ENCODE measurements around the gene CIROP. TPM values are rescaled to one million over a fixed set of nuclear protein-coding genes. Genes with fewer than 3 reads are reported as not detected.
A peak's percentile ranks its signal among the peaks of the same experiment; 100 is the strongest.

CIROP gene
- total RNA-seq, 1 donor from 2014 or later, result not detected

DNA sequence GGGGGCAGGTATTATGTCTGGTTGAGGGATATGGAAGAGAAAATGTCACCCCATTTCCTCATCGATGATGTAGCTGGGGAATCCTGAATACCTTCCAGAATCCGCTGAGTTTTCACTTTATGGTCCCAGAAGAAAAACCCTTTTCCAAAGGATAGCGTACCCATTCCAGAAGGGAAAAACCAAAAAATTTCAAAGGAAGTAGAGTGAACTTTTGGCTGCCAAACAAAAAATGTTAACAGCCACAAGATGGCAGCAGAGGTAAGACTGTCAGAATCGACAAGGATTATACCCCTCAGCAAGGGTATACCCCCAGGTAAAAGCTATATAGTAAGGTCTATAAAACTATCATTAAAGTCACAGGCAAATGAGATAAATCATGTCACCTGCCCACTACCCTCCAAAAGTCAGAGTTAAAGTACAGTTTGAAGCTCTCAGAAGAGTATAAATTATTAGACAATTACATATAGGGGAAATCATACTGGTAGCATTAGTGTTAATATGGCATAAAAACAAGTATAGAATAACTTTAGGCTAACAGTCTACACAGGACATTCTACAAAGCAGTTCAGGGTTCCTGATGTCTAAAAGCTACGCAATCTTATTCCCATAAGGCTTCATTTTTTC is 27.9 kb downstream of the CIROP start:
- no peak for ATAC-seq (ENCODE audit: poor library complexity)
- intact Hi-C loops (cut with DNase I), result no loop called here
- DNase-seq, result no peak

DNA sequence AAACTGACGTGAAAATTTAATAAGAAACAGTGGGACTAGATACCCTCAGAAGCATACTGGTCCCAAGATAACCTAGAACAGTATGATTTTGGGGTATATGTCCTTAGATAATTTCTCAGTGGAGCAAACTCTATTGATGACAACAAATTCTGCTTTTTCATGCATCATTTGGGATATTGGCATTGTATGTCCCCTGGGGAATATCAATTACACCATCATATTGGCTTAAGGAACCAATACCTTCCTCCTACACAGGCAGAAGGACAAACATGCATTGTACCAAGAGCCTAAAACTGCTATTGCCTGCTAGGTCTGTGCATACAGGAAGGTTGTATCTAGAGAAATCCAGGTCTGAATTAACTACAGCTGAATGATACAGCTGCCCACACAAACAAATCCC is 29.9 kb downstream of the CIROP start:
- intact Hi-C loops (cut with DNase I), result no loop called here
- no peak for DNase-seq

DNA sequence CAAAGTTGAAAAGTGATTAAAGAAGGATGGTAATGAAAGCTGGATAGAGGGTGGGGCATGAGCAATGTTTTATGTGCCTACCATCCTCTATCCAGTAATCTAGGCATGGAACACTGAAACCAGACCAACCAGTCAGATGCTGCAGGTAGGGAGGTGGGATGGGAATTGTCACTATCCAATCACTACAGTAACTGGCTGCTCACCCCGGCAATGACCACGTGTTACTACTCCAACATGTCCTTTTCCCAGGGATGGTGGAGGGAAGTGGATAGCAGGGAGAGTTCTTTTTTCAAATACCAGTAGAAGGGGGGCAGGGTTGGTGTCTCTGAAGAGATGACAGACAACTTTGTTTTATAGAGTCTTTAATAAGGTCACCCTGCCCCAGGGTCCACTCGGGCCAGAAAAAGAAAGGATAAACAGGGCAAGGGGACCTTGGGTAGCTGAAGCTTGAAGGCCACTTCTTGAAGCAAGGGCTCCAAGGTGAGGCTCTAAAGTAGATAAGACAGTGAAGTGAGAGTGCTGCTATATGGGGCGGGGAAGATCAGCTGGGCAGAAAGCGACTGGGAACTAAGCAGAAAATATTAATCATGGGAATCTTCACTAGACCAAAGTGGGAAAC is 32.8 kb downstream of the CIROP start:
- ATAC-seq (ENCODE audit: poor library complexity) (peak; percentile 24), DNase-seq (no peak)
- intact Hi-C loops (cut with DNase I), result no loop called here

More for the DNA sequence above, 29.9 kb downstream of the CIROP start:
- ATAC-seq (ENCODE audit: poor library complexity), result no peak

DNA sequence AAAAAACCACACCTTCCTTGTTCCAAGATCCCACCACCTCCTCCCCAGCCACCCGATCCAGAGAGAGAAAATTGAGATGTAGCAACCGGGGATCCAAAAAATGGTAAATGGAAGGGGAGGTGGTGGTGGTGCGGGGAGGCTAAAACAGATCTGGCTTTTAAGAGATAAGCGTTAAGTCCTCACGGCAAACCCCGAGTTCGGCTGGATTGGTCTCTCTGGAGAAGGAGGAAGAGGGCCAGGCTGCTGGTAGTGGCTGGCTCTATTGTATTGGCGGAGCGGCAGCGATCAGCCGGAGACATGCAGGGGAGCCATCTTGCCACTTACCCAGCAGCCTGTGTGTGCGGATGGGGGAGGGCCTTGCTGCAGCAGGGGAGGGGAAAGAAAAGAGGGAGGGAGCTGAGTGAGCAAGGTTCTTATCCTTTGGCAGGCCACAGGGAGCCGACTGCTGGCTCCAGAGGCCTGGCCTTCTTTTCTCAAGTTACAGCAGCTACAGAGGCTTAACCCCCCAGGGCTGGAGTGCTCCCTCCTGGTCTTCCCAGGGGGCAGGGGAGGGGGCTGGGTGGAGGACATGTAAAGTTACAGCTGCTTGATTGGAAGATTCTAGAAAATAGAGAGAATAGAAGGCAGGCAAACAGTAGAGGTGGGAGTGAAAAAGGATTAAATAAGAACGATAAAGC is 33.4 kb downstream of the CIROP start:
- intact Hi-C loops (cut with DNase I), result no loop called here
- peak; percentile 89 for DNase-seq
- ATAC-seq (ENCODE audit: poor library complexity), result peak; percentile 93

DNA sequence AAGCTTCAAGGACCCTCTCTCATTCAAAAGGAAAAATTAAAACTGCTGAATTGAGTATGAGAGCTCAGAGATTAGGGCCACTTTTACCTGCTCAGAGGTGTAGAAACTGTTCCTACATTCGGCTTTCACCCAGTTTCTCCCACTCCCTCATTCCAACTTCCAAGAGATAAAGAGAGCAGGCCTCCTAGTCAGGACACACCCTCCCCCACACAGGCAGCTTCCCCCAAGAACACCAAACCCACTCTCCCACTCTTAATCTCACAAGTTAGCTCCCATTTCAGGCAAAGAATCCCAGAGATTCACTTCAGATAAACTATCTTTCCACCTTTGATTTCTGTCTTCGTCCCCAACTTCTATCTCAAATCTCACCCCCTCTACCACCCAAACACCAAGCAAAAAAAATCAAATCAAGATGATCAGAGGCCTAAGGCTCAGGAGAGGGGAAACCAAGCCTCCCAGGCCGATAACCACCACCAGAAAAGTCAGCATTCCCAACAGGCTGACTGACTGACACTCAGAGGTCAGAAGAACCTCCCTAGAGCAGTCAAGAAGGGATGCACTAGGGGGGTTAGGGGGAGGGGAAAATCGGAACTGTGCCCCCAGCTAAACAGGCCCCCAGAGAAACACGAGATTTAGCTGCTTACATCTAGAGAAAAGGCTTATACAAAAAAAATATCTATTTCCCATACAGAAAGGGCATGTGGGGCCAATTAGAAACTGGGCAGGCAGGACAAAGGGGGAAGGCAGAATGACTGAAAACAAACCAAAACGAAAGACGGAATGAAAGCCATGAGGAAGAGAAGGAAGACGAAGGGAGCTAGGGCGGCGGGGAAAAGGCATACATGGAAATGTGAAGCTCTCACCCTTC is 34.3 kb downstream of the CIROP start:
- no peak for DNase-seq

DNA sequence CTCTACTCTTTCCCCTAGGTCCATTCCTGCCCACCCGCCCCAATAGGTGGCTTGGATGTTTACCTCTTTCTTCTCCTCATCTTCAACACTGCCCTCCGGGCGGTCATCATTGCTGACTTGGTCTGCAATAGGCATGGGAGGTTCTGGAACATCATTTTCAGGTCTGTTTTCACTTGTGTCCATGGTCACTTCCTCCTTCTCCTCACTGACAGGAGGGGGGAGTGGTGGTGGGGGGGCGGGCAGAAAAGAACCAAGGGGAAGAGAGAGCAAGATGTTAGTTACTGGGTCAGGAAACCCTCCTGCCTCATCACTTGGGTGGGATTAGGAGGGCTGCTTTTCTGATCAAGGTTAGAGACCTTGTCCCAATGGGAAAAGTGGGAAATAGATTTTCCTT is 35.4 kb downstream of the CIROP start:
- ATAC-seq (ENCODE audit: poor library complexity), result no peak
- intact Hi-C loops (cut with DNase I), result loop anchor here (5.0 kb wide), 1 partner anchor 38 kb away; no protein-coding TSS in a partner anchor

More for the DNA sequence above, 34.3 kb downstream of the CIROP start:
- intact Hi-C loops (cut with DNase I), result no loop called here
- ATAC-seq (ENCODE audit: poor library complexity), result no peak

DNA sequence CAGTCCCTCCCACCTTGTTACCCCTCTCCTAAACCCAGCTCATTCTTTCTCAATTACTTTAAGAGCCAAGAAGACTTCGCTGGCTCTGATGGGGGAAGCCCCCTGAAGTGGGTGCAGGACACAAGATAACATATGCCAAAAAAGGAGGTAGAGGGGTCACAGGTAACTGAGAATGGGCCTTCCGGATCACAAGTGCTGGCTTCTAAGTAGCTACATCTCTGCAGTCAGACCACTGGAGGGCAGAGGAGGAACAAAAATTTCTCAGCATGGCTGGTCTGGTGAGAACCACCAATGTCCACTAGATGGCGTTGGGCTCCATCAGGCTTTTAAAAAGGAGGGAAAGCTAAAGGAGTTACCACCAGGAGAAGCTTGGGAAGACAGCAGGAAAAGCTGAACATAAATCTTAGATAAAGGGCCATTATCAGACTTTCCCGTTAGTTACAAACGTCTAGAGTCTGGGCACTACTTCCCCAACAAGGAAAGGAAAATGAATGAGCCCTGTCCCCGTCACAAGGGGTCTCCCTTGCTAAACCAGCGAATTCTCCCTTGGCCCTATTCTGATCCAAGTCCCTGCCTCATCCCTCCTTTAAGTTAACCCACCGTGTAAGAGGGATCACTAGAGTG is 35.9 kb downstream of the CIROP start:
- intact Hi-C loops (cut with DNase I), result loop anchor here (5.0 kb wide), 1 partner anchor 38 kb away; no protein-coding TSS in a partner anchor
- peak; percentile 69 for DNase-seq
- peak; percentile 73 for ATAC-seq (ENCODE audit: poor library complexity)

More for the DNA sequence above, 35.4 kb downstream of the CIROP start:
- no peak for DNase-seq

DNA sequence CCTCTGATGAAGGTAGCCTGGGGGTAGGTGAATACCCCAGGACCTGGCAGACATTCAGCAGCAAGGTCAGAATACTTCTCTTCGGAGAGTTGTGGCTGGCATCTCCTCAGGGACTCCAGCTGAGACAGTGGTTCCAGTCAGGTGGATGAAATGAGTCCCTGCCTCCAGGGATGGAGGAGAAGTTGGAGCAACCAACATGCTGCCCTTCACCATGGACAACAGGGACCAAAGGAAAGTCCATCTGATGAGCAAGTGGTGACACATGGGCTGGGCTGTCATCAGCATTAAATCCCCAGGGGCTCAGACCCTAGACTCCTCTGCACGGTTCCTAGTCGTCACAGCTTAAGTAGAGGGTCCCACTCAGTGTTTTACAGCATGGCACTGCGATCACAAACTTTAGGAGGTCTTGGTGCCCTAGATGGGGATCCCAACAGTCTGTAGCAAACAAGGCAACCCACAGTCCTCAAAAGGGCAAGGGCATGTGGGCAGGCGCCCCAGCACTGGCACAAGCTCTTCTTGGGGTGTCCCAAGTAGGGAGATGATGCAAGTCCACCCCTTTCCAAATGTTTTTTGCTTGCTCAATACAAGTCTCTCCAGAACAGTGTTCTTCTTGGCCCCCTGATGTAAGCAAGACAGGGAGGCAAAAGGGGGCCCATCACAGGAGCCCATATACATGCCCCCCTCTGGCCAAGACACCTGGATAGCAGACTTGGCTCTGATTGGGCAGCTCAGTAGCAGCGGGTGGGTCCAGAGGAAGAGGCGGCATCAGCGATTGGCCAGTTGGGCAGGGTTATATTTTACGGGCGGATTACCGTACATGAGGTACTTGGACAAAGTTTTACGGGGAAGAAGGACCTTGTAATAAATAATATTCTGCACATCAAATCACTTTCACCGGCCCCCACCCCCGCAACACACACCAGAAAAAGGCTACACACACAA is 36.7 kb downstream of the CIROP start:
- no peak for DNase-seq
- intact Hi-C loops (cut with DNase I), result loop anchor here (5.0 kb wide), 1 partner anchor 39 kb away; no protein-coding TSS in a partner anchor
- no peak for ATAC-seq (ENCODE audit: poor library complexity)

DNA sequence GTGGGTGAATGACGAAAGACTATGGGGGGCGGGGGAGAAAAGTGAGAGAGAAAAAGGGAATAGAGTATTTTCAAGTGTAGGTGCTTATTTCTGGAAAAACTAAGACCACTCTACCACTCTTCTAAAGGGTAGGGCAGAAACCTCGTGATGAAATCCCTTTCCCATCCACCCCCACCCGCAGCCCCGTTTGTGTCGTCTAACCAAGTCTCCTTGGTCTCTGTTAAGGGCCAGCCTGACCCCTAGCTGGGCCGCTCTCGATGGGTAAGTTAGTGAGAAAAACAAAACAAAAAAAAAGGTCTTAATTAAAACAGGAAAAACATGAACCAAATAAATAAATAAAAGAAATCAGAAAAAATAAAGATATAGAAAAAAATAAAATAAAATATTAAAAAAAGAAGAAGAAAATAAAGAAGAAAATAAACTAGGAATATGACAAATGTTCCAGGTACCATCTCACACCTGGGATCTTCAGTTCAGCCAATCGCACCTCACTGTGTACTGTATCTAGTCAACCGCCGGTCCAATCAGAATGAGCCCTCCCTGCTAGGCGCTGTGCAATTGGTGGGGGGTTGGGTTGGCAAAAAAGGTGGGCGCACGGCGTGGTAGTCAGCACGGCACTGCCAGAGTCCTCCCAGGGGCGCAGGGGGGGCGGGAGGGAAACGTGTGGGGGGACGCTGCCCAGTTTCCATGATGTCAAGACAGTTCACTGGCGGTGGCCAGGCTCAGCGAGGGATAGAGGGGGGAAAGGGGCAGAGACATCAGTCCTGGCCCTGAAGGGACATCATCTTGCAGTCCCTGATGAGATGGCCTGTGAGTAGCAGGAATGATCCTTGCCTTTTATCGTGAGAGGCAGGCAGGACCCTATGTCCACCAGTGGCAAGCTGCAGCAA is 37.7 kb downstream of the CIROP start:
- no peak for DNase-seq
- intact Hi-C loops (cut with DNase I), result loop anchor here (5.0 kb wide), 1 partner anchor 40 kb away; no protein-coding TSS in a partner anchor

DNA sequence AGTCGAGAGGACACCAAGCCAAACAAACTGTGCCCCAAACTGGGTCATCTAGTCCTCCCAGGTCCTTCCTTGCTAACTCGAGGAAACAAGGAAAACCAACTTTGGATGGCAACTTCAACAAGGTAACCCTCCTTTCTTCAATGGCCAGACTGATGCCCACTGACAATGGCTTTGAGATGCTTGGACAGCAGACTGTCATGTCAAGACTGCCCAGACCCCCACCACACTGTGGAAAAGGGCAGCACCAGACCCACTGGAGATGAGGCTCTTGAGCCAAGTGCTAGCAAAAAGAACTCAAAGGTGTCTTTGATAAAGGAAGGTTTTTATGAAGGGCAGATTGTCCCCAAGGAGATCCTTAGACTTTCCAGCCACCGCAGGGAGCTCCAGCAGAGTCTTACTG is 38.4 kb downstream of the CIROP start:
- DNase-seq (no peak), ATAC-seq (ENCODE audit: poor library complexity) (no peak)
- intact Hi-C loops (cut with DNase I), result loop anchor here (5.0 kb wide), 1 partner anchor 41 kb away; no protein-coding TSS in a partner anchor

More for the DNA sequence above, 37.7 kb downstream of the CIROP start:
- ATAC-seq (ENCODE audit: poor library complexity), result no peak

DNA sequence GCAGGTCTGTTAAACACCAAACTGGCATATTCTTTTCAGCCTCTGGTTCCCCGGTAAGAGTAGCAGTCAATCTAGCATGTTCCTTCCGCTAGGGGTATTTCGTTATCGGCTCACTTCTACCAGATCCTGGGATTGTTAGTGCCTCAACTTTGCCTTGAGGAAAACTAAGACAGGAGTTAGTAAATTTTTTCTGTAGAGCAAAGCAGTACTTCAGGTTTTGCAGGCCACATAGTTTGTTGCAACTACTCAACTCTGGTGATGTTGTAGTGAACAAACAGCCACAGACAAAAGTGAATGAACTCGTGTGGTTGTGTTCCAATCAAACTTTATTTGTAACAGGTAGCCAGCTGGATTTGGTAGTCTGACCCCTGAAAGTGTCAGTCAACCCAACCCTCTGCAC is 41.2 kb downstream of the CIROP start:
- intact Hi-C loops (cut with DNase I), result no loop called here
- no peak for ATAC-seq (ENCODE audit: poor library complexity)
- DNase-seq, result no peak

DNA sequence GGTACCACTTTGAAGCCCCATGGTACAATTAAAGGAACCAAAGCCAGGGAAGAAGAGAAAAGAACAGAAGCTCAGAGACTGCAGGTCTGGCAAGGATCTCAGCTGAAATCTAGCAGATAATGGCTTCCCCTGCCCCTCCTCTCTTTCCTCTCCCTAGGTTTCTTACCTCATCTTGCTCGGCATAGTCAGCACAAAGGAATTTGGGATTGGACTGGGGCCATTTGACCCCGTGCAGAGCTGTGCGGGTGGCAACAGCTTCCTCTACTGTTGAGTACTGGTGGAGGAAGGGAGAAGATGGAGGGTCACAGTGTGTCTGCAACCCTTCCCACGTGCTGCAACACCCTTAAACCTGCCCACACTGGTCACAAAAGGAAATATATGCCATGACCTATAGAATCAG is 42.8 kb downstream of the CIROP start:
- intact Hi-C loops (cut with DNase I), result no loop called here
- DNase-seq (peak; percentile 61), ATAC-seq (ENCODE audit: poor library complexity) (peak; percentile 19)

DNA sequence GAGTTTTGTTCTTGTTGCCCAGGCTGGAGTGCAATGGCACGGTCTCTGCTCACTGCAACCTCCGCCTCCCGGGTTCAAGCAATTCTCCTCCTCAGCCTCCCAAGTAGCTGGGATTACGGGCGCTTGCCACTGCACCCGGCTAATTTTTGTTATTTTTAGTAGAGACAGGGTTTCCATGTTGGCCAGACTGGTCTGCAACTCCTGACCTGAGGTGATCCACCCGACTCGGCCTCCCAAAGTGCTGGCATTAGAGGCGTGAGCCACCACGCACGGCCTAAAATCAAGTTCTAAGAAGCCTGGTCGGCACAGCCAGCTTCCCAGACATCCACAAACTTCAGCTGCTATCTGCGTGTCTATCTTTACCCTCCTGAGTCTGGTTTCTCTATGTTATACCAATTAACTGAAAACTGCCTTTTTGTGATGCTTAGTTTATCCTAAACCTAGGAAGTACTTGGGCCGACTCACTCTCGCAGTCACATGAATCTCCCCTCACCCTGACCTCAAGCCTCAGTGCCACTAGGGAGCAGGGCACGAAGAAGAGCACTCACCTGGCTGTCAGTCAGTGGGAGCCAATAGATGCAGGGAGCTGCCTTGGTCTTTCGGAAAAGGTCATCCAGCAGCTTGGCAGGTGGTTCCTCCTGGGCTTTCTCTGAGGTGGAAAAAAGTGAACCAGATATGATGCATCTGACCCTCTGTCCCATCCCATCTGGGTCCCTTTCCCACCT is 44.1 kb downstream of the CIROP start:
- ATAC-seq (ENCODE audit: poor library complexity), result no peak
- intact Hi-C loops (cut with DNase I), result no loop called here
- DNase-seq, result no peak

DNA sequence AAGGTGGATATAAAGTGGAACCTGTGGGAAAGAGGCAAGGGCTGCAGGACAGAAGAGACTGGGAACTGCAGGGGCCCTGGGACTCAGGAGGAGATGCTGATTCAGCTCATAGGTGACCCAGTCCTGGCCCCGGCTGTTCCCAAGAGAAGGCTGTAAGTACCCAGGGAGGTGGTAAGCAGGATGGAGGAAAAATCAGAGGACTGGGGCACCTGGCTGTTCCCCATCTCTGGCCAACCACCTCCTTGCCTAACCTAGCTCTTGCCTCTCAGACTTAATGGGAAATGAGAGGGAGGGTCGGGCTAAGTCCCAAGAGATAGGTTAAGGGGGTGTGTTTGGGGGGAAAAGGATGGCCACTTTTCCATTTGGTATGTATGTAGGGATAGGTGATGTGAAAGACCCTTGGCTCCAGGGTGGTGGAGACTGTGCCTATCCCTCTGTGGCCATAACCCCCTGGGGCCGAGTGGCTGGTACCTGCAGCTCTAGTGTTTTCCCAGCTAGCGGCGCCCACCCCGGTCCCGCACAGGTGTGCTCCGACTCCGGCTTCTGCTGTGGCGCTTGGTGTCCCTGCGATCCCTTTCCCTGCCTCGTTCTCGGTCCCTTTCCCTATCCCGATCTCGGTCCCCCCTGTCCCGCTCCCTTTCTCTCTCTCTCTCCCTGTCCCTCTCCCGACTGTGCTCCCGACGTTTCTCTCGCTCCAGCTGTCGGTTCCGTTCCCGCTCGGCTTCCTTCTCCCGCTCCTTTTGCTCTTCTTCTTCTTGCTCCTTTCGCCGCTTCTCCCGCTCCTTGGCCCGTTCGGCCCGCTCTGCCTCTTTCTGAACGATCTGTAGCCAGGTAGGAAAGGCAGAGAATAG is 45.9 kb downstream of the CIROP start:
- ATAC-seq (ENCODE audit: poor library complexity) (no peak), DNase-seq (no peak)
- intact Hi-C loops (cut with DNase I), result loop anchor here (2.0 kb wide), 1 partner anchor 72 kb away; no protein-coding TSS in a partner anchor

Measured in Right ventricle myocardium superior (tissue), 1 donor.